ENCODE results near the gene SF3A1. TPM values are rescaled to one million over a fixed set of nuclear protein-coding genes. Genes with fewer than 3 reads are reported as not detected.
A peak's percentile ranks its signal among the peaks of the same experiment; 100 is the strongest.

The SF3A1 gene
- total and polyA plus RNA-seq, 2 donors (not counting 3 experiments of a cell fraction or from before 2014, with no cell fraction given), result 60.2 to 187 TPM

DNA sequence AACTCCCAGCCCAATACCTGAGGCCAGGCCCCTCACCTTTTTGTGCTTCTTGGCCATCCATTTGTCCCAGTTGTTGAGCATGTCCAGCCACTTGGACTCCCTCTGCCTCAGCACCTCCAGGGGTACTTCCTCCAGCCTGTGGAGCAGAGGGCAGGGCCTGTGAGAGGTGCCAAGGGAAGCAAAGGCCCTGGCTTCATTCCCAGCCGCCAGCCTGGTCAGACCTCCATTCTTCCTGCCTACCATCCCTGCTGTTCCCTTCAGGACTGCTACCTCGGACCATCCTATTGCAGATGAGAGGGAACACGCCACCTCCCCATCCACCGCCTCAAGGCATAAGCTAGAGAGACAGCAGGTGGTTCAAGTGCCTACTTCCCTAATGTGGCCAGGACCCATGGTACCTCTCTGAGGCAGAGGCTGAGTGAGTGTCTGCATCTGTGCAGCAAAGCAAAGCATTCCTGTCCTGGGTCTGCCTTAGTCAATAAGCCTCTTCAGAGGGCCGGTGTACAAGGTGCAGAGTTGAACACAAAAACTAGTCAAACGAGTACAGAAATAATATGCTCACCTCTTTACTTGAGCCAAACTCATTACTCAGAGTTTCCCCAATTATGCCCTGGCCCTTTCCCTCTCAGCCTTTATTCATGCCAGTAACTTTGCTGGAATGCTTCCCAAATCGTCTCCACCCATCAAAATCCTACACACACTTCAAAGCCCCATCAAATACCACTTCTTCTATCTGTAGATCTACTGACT lies 52.0 kb downstream of the SF3A1 start:
- Histone ChIP-seq H3K4me3 (replicated peaks in 1 of 3; ENCODE audit: insufficient read depth in 1 of 3, low read depth in 1 of 3, low read length in 3 of 3) (no peak overlapping the region), H3K36me3 (ENCODE audit: control insufficient read depth in 2 of 2, extremely low read depth in 1 of 2, insufficient read depth in 2 of 2, low read length in 2 of 2) (no peaks in the 10 kb centered on the region), H4K20me1 (replicated peaks; ENCODE audit: control insufficient read depth, extremely low read depth, insufficient read depth, low read length) (no peaks in the 10 kb centered on the region), H2AFZ (ENCODE audit: low read depth, low read length) (no peak overlapping the region), H3K9ac (replicated peaks; ENCODE audit: extremely low read depth, insufficient read depth, low read length) (no peak overlapping the region), H3K27me3 (ENCODE audit: control insufficient read depth in 2 of 2, insufficient read depth in 2 of 2, low read length in 2 of 2) (no peaks in the 10 kb centered on the region), H3K4me2 (ENCODE audit: insufficient read depth, low read length) (peak overlapping the region; percentile 56), H3K27ac (ENCODE audit: insufficient read depth, low read depth, low read length) (no peak overlapping the region), H3K4me1 (ENCODE audit: control insufficient read depth, extremely low read depth, insufficient read depth, low read length) (peaks cover 36% of the 10 kb centered on the region), H3K9me3 (replicated peaks; ENCODE audit: control insufficient read depth, insufficient read depth, low read length) (no peaks in the 10 kb centered on the region), H3K9me1 (replicated peaks; ENCODE audit: control insufficient read depth, extremely low read depth, insufficient read depth, low read length) (no peaks in the 10 kb centered on the region), H3K79me2 (ENCODE audit: control insufficient read depth, insufficient read depth, low read length) (no peaks in the 10 kb centered on the region)
- dilution Hi-C loops (cut with MboI; ENCODE audit: extremely low pct_ligation_motif_present, low sequenced_read_pairs), result no loop called here
- intact Hi-C loops (cut with micrococcal nuclease), result loop anchor here (1.0 kb wide), 1 partner anchor 13 kb away; no protein-coding TSS in a partner anchor
- POLR2A ChIA-PET, result interaction anchor here (1.1 kb wide), 1 partner anchor 14 kb away, joined by 4 read pairs; no protein-coding TSS in a partner anchor
- TF ChIP-seq GATA2 (IDR thresholded peaks at IDR 0.05; ENCODE audit: insufficient read depth, insufficient read length, low read depth, low read length) (no peak), MYC (IDR thresholded peaks at IDR 0.05; ENCODE audit: low read depth, low read length) (no peak), EZH2 (IDR thresholded peaks at IDR 0.05; ENCODE audit: borderline replicate concordance, low read depth, low read length, severe bottlenecking) (no peak), POLR2AphosphoS5 (IDR thresholded peaks at IDR 0.05; ENCODE audit: insufficient read depth, low read depth, low read length) (no peak), POLR2A (IDR thresholded peaks at IDR 0.05; ENCODE audit: low read depth, low read length) (no peak), JUN (IDR thresholded peaks at IDR 0.05; ENCODE audit: borderline replicate concordance, insufficient read depth, insufficient read length, low read depth) (no peak), FOS (IDR thresholded peaks at IDR 0.05; ENCODE audit: borderline replicate concordance, insufficient read depth, low read length) (no peak)
- TF ChIP-seq, protein P1, sequence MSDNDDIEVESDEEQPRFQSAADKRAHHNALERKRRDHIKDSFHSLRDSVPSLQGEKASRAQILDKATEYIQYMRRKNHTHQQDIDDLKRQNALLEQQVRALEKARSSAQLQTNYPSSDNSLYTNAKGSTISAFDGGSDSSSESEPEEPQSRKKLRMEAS (IDR thresholded peaks at IDR 0.05; ENCODE audit: insufficient read depth, insufficient read length), result no peak
- TF ChIP-seq, protein P2, sequence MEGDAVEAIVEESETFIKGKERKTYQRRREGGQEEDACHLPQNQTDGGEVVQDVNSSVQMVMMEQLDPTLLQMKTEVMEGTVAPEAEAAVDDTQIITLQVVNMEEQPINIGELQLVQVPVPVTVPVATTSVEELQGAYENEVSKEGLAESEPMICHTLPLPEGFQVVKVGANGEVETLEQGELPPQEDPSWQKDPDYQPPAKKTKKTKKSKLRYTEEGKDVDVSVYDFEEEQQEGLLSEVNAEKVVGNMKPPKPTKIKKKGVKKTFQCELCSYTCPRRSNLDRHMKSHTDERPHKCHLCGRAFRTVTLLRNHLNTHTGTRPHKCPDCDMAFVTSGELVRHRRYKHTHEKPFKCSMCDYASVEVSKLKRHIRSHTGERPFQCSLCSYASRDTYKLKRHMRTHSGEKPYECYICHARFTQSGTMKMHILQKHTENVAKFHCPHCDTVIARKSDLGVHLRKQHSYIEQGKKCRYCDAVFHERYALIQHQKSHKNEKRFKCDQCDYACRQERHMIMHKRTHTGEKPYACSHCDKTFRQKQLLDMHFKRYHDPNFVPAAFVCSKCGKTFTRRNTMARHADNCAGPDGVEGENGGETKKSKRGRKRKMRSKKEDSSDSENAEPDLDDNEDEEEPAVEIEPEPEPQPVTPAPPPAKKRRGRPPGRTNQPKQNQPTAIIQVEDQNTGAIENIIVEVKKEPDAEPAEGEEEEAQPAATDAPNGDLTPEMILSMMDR (IDR thresholded peaks at IDR 0.05; ENCODE audit: extremely low read depth in 1 of 2, insufficient read depth in 1 of 2, low read depth in 1 of 2, low read length in 2 of 2), result no peak
- no TSS peak for BruUV-seq (replicated peaks)
- CTCF ChIA-PET, result interaction anchor here (1.0 to 6.2 kb wide), 4 partner anchors 15 to 83 kb away, joined by 3 to 39 read pairs (median 10); partner anchors contain the start of genes CASTOR1, RNF215 and TBC1D10A
- peak; percentile 69 for FAIRE-seq
- DNase-seq (ENCODE audit: low read depth, low spot score), result peak; percentile 36
